Measurements from ENCODE around the gene LPCAT4.
"Not testable (repeated sequence)": the region's sequence is repeated elsewhere in the genome, so short reads cannot be mapped to it uniquely, and the experiment has no call there.

LPCAT4 gene

GRCh38 chr15:34347951-34348638, 18.9 kb downstream of the LPCAT4 start:
- DNase-seq: no peak
- Histone ChIP-seq H3K36me3 (replicated peaks) (no peaks in the 10 kb centered on the region), H3K4me3 (ENCODE audit: low read depth, low read length) (no peak overlapping the region), H3K27ac (no peak overlapping the region), H3K27me3 (replicated peaks) (no peaks in the 10 kb centered on the region)
- in situ Hi-C loops (cut with HindIII; ENCODE audit: low pct_ligation_motif_present, low sequenced_read_pairs): loop anchor here (25.0 kb wide), 1 partner anchor 111 kb away; the partner anchor contains the start of gene EMC4
- TF ChIP-seq, protein P1, sequence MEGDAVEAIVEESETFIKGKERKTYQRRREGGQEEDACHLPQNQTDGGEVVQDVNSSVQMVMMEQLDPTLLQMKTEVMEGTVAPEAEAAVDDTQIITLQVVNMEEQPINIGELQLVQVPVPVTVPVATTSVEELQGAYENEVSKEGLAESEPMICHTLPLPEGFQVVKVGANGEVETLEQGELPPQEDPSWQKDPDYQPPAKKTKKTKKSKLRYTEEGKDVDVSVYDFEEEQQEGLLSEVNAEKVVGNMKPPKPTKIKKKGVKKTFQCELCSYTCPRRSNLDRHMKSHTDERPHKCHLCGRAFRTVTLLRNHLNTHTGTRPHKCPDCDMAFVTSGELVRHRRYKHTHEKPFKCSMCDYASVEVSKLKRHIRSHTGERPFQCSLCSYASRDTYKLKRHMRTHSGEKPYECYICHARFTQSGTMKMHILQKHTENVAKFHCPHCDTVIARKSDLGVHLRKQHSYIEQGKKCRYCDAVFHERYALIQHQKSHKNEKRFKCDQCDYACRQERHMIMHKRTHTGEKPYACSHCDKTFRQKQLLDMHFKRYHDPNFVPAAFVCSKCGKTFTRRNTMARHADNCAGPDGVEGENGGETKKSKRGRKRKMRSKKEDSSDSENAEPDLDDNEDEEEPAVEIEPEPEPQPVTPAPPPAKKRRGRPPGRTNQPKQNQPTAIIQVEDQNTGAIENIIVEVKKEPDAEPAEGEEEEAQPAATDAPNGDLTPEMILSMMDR (IDR thresholded peaks at IDR 0.05; ENCODE audit: low read depth, low read length, missing control alignments): no peak

- H3K27ac ChIP-seq: peak within 1 kb of the TSS; percentile 84
- H3K4me3 ChIP-seq (ENCODE audit: low read depth, low read length): peak within 1 kb of the TSS; percentile 97
- DNase-seq: peak; percentile 90
- TF ChIP-seq, protein P1 (IDR thresholded peaks at IDR 0.05; ENCODE audit: low read depth, low read length, missing control alignments): peak; percentile 97
- H3K36me3 ChIP-seq (replicated peaks): peaks cover 10% of the 10 kb centered on the region
- H3K27me3 ChIP-seq (replicated peaks): no peaks in the 10 kb centered on the region
- in situ Hi-C loops (cut with HindIII; ENCODE audit: low pct_ligation_motif_present, low sequenced_read_pairs): loop anchor here (25.0 kb wide), 1 partner anchor 106 kb away; the partner anchor contains the start of gene EMC4
Observed at GRCh38 chr15:34342737-34343575, 24.0 kb downstream of the LPCAT4 start, which contains the start of the genes NOP10 and NUTM1. Gene NOP10 (minus strand): TSS chr15:34343136. CDS start chr15:34343073, 63 bp downstream. Gene NUTM1 (plus strand): TSS chr15:34343315. CDS start chr15:34343697, 382 bp downstream.

DNA sequence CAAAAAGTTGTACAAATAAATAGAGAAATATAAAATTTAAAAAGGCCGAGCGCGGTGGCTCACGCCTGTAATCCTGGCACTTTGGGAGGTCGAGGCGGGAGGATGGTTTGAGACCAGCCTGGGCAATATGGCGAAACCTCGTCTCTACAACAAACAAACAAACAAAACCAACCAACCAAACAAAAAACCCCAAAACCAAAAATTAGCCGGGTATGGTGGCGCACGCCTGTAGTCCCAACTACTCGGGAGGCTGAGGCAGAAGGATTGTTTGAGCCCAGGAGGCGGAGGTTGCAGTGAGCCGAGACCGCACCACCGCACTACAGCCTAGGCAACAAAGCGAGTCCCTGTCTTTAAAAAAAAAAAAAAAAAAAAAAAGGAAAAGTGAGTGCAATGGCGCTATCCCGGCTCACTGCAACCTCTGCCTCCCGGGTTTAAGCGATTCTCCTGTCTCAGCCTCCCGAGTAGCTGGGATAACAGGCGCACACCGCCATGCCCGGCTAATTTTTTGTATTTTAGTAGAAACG, 24.7 kb downstream of the LPCAT4 start:
- H3K27ac ChIP-seq: peak overlapping the region; percentile 84
- H3K36me3 ChIP-seq (replicated peaks): peaks cover 10% of the 10 kb centered on the region
- H3K27me3 ChIP-seq (replicated peaks); DNase-seq: not testable (repeated sequence)
- H3K4me3 ChIP-seq (ENCODE audit: low read depth, low read length): peak overlapping the region; percentile 97
- in situ Hi-C loops (cut with HindIII; ENCODE audit: low pct_ligation_motif_present, low sequenced_read_pairs): loop anchor here (25.0 kb wide), 1 partner anchor 105 kb away; the partner anchor contains the start of gene EMC4

DNA sequence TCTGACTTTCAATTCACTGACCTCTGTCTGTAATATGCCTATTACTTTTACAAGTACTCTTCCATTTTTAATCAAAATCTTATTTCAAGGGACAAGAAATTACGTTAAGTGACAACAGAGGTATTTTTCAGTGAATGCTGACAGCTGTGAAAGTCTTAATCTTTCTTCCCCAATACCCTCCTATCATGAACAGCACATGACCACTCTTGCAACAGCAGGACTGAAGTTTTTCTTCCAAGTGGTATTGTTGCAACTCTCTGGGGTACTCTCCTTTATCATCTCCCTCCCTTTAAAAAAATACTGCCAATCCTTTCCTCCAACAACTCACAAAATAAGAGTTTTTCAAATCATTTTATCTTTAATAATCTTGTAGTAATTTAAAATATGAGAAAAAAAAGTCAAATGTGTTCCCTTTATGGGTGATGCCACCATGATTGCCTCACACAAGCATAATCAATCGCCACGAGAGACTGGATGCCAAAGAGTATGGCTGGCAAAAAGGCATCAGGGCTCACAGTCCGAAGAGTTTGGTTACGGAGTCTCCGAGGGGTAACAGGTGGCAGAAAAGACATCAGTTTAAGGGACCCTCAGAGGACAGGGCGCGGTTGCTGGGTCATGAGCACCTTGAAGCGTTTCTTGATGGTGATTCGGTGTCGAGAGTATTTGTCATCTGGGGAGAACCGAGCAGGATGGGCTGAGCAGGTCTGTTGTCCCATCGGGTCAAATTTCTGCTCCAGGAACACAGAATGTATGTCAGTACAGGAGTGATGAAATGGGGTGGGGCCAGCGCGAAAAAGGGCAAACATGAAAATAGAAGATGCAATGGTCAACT, 25.4 kb downstream of the LPCAT4 start:
- peak overlapping the region; percentile 97 for H3K4me3 ChIP-seq (ENCODE audit: low read depth, low read length)
- H3K27me3 ChIP-seq (replicated peaks): no peaks in the 10 kb centered on the region
- H3K36me3 ChIP-seq (replicated peaks): peaks cover 10% of the 10 kb centered on the region
- TF ChIP-seq, protein P1 (IDR thresholded peaks at IDR 0.05; ENCODE audit: low read depth, low read length, missing control alignments): no peak
- in situ Hi-C loops (cut with HindIII; ENCODE audit: low pct_ligation_motif_present, low sequenced_read_pairs): loop anchor here (25.0 kb wide), 1 partner anchor 104 kb away; the partner anchor contains the start of gene EMC4
- H3K27ac ChIP-seq: no peak overlapping the region
- DNase-seq: no peak

GRCh38 chr15:34339946-34340345, 27.1 kb downstream of the LPCAT4 start:
- Histone ChIP-seq H3K4me3 (ENCODE audit: low read depth, low read length) (no peak overlapping the region), H3K27ac (no peak overlapping the region), H3K27me3 (replicated peaks) (no peaks in the 10 kb centered on the region), H3K36me3 (replicated peaks) (peaks cover 10% of the 10 kb centered on the region)
- TF ChIP-seq, protein P1 (IDR thresholded peaks at IDR 0.05; ENCODE audit: low read depth, low read length, missing control alignments): no peak
- in situ Hi-C loops (cut with HindIII; ENCODE audit: low pct_ligation_motif_present, low sequenced_read_pairs): loop anchor here (25.0 kb wide), 1 partner anchor 103 kb away; the partner anchor contains the start of gene EMC4
- no peak for DNase-seq
